Coronary artery (tissue), 2 donors: ENCODE measurements around the gene ANKHD1.
"Not testable (repeated sequence)": the region's sequence is repeated elsewhere in the genome, so short reads cannot be mapped to it uniquely, and the experiment has no call there.

Experiments used
- DNase-seq: peaks from one replicate; pipeline ENCODE4 v3.0.0-alpha.2; 2017; ENCODE audit warnings: low spot score
- H3K27ac ChIP-seq, 2 donors: fragments of 200-600 bp; sonication (generic); one replicate each; pipeline ENCODE4 v1.5.1; 2016 to 2019
- H3K4me3 ChIP-seq: fragments of 200-600 bp; sonication (generic); 2 replicates; pipeline ENCODE4 v1.5.1; 2016; ENCODE audit warnings: mild to moderate bottlenecking, moderate library complexity
- CTCF ChIP-seq: fragments of 200-600 bp; sonication (generic); IDR thresholded peaks from one replicate; pipeline ENCODE4 v1.5.1; 2019; ENCODE audit warnings: antibody characterized with exemption

Gene ANKHD1

GRCh38 chr5:140423609-140424008 is 22.0 kb downstream of the ANKHD1 start:
- H3K27ac ChIP-seq: no peak overlapping the region
- no peak for TF ChIP-seq CTCF
- H3K4me3 ChIP-seq: no peak overlapping the region
- DNase-seq: no peak

GRCh38 chr5:140424135-140424534 is 22.5 kb downstream of the ANKHD1 start:
- no peak overlapping the region for H3K4me3 ChIP-seq
- DNase-seq: no peak
- no peak overlapping the region for H3K27ac ChIP-seq
- TF ChIP-seq CTCF: no peak

GRCh38 chr5:140427726-140428125 is 26.1 kb downstream of the ANKHD1 start:
- not testable (repeated sequence) for DNase-seq, H3K4me3 ChIP-seq, H3K27ac ChIP-seq

GRCh38 chr5:140429724-140430123 is 28.1 kb downstream of the ANKHD1 start:
- DNase-seq: no peak
- H3K4me3 ChIP-seq: no peak overlapping the region
- H3K27ac ChIP-seq: no peak overlapping the region
- TF ChIP-seq CTCF: no peak

GRCh38 chr5:140432212-140432611 is 30.6 kb downstream of the ANKHD1 start:
- no peak overlapping the region for H3K27ac ChIP-seq
- DNase-seq: no peak
- H3K4me3 ChIP-seq: no peak overlapping the region
- TF ChIP-seq CTCF: no peak

- no peak for DNase-seq
- H3K27ac ChIP-seq: no peak overlapping the region
- H3K4me3 ChIP-seq: no peak overlapping the region
- no peak for TF ChIP-seq CTCF
Measured at GRCh38 chr5:140432916-140433315, 31.3 kb downstream of the ANKHD1 start.

GRCh38 chr5:140457368-140457767 is 55.7 kb downstream of the ANKHD1 start:
- H3K4me3 ChIP-seq, DNase-seq, H3K27ac ChIP-seq: not testable (repeated sequence)

- TF ChIP-seq CTCF: no peak
- DNase-seq: no peak
Measured at GRCh38 chr5:140466981-140467742, 65.5 kb downstream of the ANKHD1 start.

More at GRCh38 chr5:140466981-140467742, 65.5 kb downstream of the ANKHD1 start:
- Histone ChIP-seq H3K4me3 (no peak overlapping the region), H3K27ac (no peak overlapping the region)
